Hematopoietic multipotent progenitor cell treated with erythropoietin and hydrocortisone succinate and interleukin-3 and kit ligand, for 15 days (in vitro differentiated cells): Measurements from ENCODE around the gene RILPL2.
"Not testable (repeated sequence)": the region's sequence is repeated elsewhere in the genome, so short reads cannot be mapped to it uniquely, and the experiment has no call there.

Source experiments
- DNase-seq: peaks from one replicate; pipeline ENCODE4 v3.0.0-alpha.2; 2015; ENCODE audit warnings: low spot score

RILPL2 gene

GRCh38 chr12:123436017-123436964 is at the start of gene RILPL2:
Gene RILPL2 (minus strand): TSS chr12:123436684. CDS start chr12:123436420, 264 bp downstream.
- DNase-seq, result peak; percentile 83

- no peak for DNase-seq
Measured at GRCh38 chr12:123485756-123486155, 49.3 kb upstream of the RILPL2 start.

GRCh38 chr12:123483602-123484248 is 47.2 kb upstream of the RILPL2 start:
- DNase-seq, result no peak

GRCh38 chr12:123482876-123483275 is 46.4 kb upstream of the RILPL2 start:
- DNase-seq, result no peak

- not testable (repeated sequence) for DNase-seq
Measured at GRCh38 chr12:123481251-123481650, 44.8 kb upstream of the RILPL2 start.

- no peak for DNase-seq
Measured at GRCh38 chr12:123479442-123480180, 43.1 kb upstream of the RILPL2 start.

GRCh38 chr12:123478762-123479161 is 42.3 kb upstream of the RILPL2 start:
- no peak for DNase-seq

GRCh38 chr12:123478069-123478468 is 41.6 kb upstream of the RILPL2 start:
- no peak for DNase-seq

- DNase-seq, result no peak
Measured at GRCh38 chr12:123475246-123475703, 38.8 kb upstream of the RILPL2 start.

- DNase-seq, result no peak
Measured at GRCh38 chr12:123474485-123475245, 38.2 kb upstream of the RILPL2 start.

- no peak for DNase-seq
Measured at GRCh38 chr12:123472438-123472849, 36.0 kb upstream of the RILPL2 start.

- no peak for DNase-seq
Measured at GRCh38 chr12:123471374-123472068, 35.0 kb upstream of the RILPL2 start.

- no peak for DNase-seq
Measured at GRCh38 chr12:123469978-123470377, 33.5 kb upstream of the RILPL2 start.

GRCh38 chr12:123468786-123469185 is 32.3 kb upstream of the RILPL2 start:
- peak; percentile 14 for DNase-seq

- no peak for DNase-seq
Measured at GRCh38 chr12:123465084-123465483, 28.6 kb upstream of the RILPL2 start.

GRCh38 chr12:123463174-123463573 is 26.7 kb upstream of the RILPL2 start:
- not testable (repeated sequence) for DNase-seq

- peak; percentile 82 for DNase-seq
Measured at GRCh38 chr12:123457980-123458779, 21.7 kb upstream of the RILPL2 start, which contains the start of gene SNRNP35. Gene SNRNP35 (plus strand): TSS chr12:123458139. CDS start chr12:123465541, 7,402 bp downstream.

GRCh38 chr12:123453165-123453564 is 16.7 kb upstream of the RILPL2 start:
- no peak for DNase-seq

- DNase-seq, result not testable (repeated sequence)
Measured at GRCh38 chr12:123452276-123452550, 15.7 kb upstream of the RILPL2 start.

- no peak for DNase-seq
Measured at GRCh38 chr12:123450636-123451035, 14.2 kb upstream of the RILPL2 start.
